ENCODE results near the gene UBAC2.

- TF ChIP-seq CTCF (IDR thresholded peaks at IDR 0.05): no peak
- no peak for TF ChIP-seq ZFX (IDR thresholded peaks at IDR 0.05; ENCODE audit: borderline replicate concordance)
Measured at GRCh38 chr13:99294958-99295357, 94.3 kb downstream of the UBAC2 start.
